GM10248 (cell line): ENCODE data around the gene CRYGA.
"Not testable (repeated sequence)": the region's sequence is repeated elsewhere in the genome, so short reads cannot be mapped to it uniquely, and the experiment has no call there.

Source experiments
- CTCF ChIA-PET: fragments of 300-600 bp; sonication (Branson Sonifier 250); formaldehyde crosslinking; extraction: SDS; loops from one replicate; lab custom pipeline; 2021; ENCODE audit warnings: antibody characterized with exemption; lab: Yijun Ruan, JAX
- POLR2A ChIA-PET: fragments of 350-650 bp; sonication (Branson Sonifier 250); formaldehyde crosslinking; extraction: SDS; loops from one replicate; lab custom pipeline; 2020; ENCODE audit warnings: antibody characterized with exemption; lab: Yijun Ruan, JAX
- DNase-seq: peaks from one replicate; pipeline ENCODE4 v3.0.0; 2012; ENCODE audit errors: extremely low spot score
- CTCF ChIP-seq: IDR thresholded peaks from 2 replicates; pipeline ENCODE4 v1.5.1; 2012; ENCODE audit warnings: mild to moderate bottlenecking, low read depth; ENCODE audit errors: extremely low read depth, missing control alignments, control extremely low read depth

CRYGA gene

GRCh38 chr2:208122248-208122647 lies 41.1 kb downstream of the CRYGA start:
- TF ChIP-seq CTCF = no peak
- POLR2A ChIA-PET = no interaction called here
- CTCF ChIA-PET = no interaction called here

GRCh38 chr2:208118918-208119317 lies 44.5 kb downstream of the CRYGA start:
- POLR2A ChIA-PET = no interaction called here

More at GRCh38 chr2:208122248-208122647, 41.1 kb downstream of the CRYGA start:
- no peak for DNase-seq

GRCh38 chr2:208117390-208117789 lies 46.0 kb downstream of the CRYGA start:
- DNase-seq, CTCF ChIA-PET, POLR2A ChIA-PET: not testable (repeated sequence)

More at GRCh38 chr2:208118918-208119317, 44.5 kb downstream of the CRYGA start:
- TF ChIP-seq CTCF = no peak
- no peak for DNase-seq
- CTCF ChIA-PET = interaction anchor here (2.0 kb wide), 1 partner anchor 12 kb away, joined by 4 read pairs; no protein-coding TSS in a partner anchor

- CTCF ChIA-PET = no interaction called here
- no peak for TF ChIP-seq CTCF
- POLR2A ChIA-PET = no interaction called here
- no peak for DNase-seq
Observed at GRCh38 chr2:208112969-208113368, 50.4 kb downstream of the CRYGA start.

GRCh38 chr2:208112273-208112745 lies 51.1 kb downstream of the CRYGA start:
- CTCF ChIA-PET, DNase-seq, POLR2A ChIA-PET: not testable (repeated sequence)
